Stimulated activated CD4-positive, alpha-beta T cell treated with anti-CD3 and anti-CD28 coated beads, Interleukin-15, amount 100 ng/mL, for 1 hour (primary cell): ENCODE data around the gene SIRT2.

Experiments used
- DNase-seq, 2 donors: peaks; one replicate each; pipeline ENCODE4 v3.0.0-alpha.2; 2020; ENCODE audit warnings: low read depth in 1 of 2, low spot score in 1 of 2

SIRT2 gene

GRCh38 chr19:38845374-38846024 lies 53.9 kb downstream of the SIRT2 start:
- DNase-seq, result no peak

GRCh38 chr19:38844093-38844686 lies 55.2 kb downstream of the SIRT2 start:
- no peak for DNase-seq

GRCh38 chr19:38843175-38843758 lies 56.2 kb downstream of the SIRT2 start:
- no peak for DNase-seq

GRCh38 chr19:38842439-38843174 lies 56.8 kb downstream of the SIRT2 start:
- DNase-seq, result peak in 1 of 2 donors; percentile 26

GRCh38 chr19:38841787-38842438 lies 57.5 kb downstream of the SIRT2 start:
- no peak for DNase-seq

- DNase-seq, result no peak
These were observed 58.1 kb downstream of the SIRT2 start for GRCh38 chr19:38841180-38841766.

GRCh38 chr19:38840583-38840968 lies 58.8 kb downstream of the SIRT2 start:
- DNase-seq, result no peak

GRCh38 chr19:38839816-38840582 lies 59.4 kb downstream of the SIRT2 start:
- DNase-seq, result no peak

GRCh38 chr19:38838986-38839761 lies 60.2 kb downstream of the SIRT2 start:
- DNase-seq, result no peak

GRCh38 chr19:38838208-38838985 lies 61.0 kb downstream of the SIRT2 start:
- peak in 1 of 2 donors; percentile 29 for DNase-seq

GRCh38 chr19:38837656-38838121 lies 61.7 kb downstream of the SIRT2 start:
- no peak for DNase-seq

- no peak for DNase-seq
These were observed 62.3 kb downstream of the SIRT2 start for GRCh38 chr19:38836983-38837626.

- no peak for DNase-seq
These were observed 63.0 kb downstream of the SIRT2 start for GRCh38 chr19:38836159-38836982.

- no peak for DNase-seq
These were observed 64.8 kb downstream of the SIRT2 start for GRCh38 chr19:38834590-38834989.

- no peak for DNase-seq
These were observed 65.3 kb downstream of the SIRT2 start for GRCh38 chr19:38834104-38834490.

- no peak for DNase-seq
These were observed 66.4 kb downstream of the SIRT2 start for GRCh38 chr19:38833092-38833425.

- DNase-seq, result no peak
These were observed 68.2 kb downstream of the SIRT2 start for GRCh38 chr19:38831142-38831605.
